Renal cortical epithelial cell (primary cell): Measurements from ENCODE around the gene RTN4RL1. TPM values are rescaled to one million over a fixed set of nuclear protein-coding genes. Genes with fewer than 3 reads are reported as not detected.
"Not testable (repeated sequence)": the region's sequence is repeated elsewhere in the genome, so short reads cannot be mapped to it uniquely, and the experiment has no call there.

Experiments
- DNase-seq: peaks from one replicate; pipeline ENCODE4 v3.0.0-alpha.2; 2011; ENCODE audit warnings: low read depth
- total RNA-seq: library from RNA; depleted of rRNA; stranded (reverse); fragments of >200 nt; gene quantifications from 2 replicates; pipeline ENCODE4 v1.2.3, GENCODE V29; 2014

The RTN4RL1 gene
- total RNA-seq, 1 donor from 2014 or later = 4.3 TPM

- DNase-seq = peak; percentile 37
These were observed 632 bp upstream of the RTN4RL1 start for GRCh38 chr17:2025622-2026309.

DNA sequence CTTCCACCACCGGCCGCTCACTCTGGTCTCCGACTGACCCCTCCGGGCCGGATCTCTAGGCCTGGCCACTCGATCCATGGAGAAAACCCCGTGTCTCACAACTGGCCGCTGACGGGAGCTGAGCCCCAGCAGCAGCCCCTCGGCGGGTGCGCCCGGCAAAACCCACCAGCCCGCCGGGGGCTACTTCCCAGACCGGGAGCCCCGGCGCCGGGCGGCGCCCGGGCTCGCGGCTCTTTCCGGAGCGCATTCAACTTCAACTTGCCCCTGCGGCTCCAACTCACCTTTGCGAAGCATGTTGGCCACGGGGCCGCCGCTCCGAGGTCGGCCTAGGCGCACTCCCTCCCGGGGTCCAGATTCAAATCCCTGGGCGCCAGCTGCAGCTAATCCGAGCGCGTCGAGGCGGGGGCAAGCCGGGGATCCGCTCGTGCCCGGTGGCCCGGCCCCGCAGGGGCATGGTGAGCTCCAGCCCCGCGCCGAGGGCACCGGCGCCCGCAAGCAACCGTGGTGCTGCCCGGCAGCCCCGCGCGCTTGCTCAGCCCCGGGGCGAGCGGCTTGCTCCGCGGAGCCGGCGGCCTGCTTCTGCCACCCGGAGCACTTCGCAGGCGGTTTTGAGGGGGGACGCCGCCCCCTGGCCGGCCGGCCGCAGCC is 438 bp downstream of the RTN4RL1 start:
- DNase-seq = no peak

GRCh38 chr17:2023692-2024571 is 1.2 kb downstream of the RTN4RL1 start:
- DNase-seq = no peak

GRCh38 chr17:2023256-2023655 is 1.9 kb downstream of the RTN4RL1 start:
- no peak for DNase-seq

DNA sequence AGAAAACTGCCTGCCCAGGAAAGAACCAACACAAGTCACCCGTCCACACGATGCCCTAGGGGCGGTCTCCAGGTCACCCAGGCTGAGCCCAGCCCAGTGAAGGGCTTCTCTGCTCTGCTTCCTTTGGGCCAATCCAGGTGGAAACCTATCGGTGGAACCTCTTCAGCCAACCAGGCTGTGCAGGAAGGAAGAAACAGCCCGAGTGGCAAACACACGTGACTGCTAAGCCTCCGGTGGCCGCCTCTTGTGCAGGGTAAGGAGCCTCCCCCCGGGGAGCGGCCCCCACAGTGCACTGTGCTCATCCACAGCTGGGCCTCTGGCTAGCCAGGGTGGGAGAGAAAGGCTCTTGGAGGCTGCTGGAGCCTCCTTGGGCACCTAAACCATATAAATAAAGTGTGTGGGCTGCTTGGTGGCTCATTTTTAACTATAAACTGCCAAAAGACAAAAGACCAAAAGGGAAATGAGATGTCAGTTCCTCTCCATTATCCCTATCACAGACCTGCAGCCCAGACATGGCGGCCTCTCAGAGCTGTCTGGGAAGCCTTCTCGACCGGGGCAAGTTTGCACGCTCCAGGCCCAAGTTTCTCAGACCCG is 2.4 kb downstream of the RTN4RL1 start:
- no peak for DNase-seq

DNA sequence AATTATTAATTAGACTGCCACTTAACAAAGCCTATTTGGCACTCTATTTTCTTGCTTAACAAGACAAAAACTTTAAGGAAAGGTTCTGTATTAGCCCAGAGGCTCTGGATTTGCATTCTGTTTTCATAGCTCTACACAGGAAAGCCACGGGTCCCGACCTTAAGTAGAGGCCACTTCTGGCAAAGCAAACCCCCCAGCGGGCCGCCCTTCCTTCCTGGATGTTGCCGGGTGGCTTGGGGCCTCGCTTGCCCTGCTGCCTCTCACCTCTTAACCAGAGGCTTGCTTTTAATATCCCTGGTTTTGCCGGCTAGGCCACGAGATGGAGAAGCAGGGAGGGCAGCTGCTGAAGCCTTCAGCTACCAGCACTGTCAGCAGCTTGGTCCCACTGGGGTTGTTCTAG is 4.4 kb downstream of the RTN4RL1 start:
- DNase-seq = no peak

DNA sequence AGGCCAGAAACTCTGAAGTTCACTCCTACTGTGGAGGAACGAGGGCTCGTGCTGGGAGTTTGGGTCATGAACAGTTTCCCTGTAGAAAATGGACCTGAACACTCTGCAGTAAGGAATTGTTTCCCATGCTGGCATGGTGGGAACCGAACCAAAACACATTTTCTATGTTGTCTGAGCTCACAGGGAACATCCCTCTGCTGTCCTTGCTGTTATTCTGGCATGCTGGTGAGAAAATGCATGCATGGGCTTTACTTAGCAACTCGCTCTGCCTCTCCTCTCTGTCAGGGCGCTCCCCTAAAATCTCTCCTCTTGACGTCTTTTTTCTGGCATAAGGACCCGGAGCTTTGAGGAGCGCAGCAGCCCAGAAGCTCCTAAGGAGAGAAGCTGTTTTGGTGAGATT is 5.4 kb downstream of the RTN4RL1 start:
- DNase-seq = no peak

DNA sequence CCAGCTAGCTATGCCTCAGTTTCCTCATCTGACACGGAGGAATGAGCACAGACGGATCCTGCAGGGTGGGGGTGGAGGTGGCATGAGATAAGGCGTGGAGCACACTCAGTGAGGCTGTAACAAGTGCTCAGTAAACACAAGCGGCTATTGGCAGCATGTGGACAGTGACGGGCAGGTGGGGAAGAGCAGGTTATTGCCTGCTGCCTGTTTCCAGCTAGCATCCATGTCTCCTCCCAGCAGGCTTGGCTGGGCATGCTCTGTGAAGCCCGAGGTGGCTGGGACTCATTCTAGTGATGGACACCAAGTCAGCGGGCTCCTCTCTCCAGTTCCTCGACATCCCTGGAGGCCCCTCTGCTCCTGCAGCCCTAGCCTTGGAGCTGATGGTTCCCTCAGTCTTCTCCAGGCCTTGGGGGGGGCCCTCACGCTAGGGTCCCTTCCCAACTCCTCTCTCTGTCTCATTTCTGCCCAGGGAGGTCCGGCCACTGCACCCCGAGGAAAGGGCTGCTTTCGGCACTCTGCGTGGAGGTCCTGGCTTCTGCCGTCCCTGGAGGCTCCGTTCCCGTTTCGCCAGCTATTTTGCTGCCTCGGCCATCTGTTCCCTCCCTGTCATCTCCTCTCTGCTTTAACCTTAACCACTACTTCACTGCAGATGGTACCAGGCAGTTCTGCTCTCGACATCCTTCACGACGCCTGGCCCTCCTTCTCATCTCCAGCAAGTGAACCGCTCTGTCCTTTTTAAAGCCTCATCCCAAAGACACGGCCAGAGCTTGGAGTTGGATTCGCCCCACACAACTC is 6.2 kb downstream of the RTN4RL1 start:
- no peak for DNase-seq

DNA sequence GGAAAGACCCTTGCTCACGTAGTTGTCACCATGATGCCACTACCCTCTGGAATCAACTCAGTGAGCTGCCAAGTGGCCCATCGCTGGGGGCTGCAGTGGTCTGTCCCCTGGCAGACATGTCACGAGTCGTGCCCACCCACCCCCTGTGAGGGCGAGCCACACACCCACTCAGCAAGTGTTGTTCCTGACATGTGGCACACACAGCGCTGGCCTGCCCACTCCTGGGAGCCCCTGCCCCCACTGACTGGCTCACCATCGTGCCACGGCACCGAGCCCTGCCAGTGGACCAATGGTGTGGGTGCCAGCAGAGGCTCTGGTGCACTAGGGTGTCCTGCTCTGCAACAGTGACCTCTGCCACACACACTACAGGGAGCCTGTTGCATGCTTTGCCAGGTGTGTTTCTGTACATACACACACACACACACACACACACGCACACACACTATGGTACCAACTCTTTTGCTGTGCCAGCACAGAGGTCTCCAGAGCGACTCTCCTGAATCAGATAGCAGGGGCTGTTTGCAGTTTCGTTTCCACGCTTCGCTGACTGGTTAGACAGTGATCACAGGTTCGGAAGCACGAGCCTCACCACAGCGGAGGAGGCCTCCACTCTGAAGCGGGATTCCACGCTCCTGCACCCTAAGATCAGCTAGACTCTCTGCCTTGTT is 7.7 kb downstream of the RTN4RL1 start:
- DNase-seq = peak; percentile 16

GRCh38 chr17:2016494-2016893 is 8.6 kb downstream of the RTN4RL1 start:
- no peak for DNase-seq

- DNase-seq = no peak
These were observed 9.8 kb downstream of the RTN4RL1 start for GRCh38 chr17:2015314-2015713.

DNA sequence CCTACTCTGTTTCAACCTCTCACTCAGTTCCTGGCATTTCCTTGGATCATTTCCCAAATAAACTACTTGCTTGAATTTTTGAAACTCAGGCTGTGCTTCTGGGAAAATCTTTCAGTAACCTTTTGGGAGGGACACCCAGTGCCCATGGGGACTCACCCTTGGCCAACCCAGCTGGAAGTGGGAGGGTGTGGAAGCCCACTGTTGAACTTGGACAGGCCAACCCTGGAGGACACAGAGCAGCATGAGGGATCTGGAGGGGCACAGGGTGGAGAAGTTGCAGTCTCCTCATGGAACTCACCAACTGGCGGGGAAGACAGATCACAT is 11.2 kb downstream of the RTN4RL1 start:
- DNase-seq = no peak

GRCh38 chr17:2013220-2013993 is 11.7 kb downstream of the RTN4RL1 start:
- DNase-seq = not testable (repeated sequence)

DNA sequence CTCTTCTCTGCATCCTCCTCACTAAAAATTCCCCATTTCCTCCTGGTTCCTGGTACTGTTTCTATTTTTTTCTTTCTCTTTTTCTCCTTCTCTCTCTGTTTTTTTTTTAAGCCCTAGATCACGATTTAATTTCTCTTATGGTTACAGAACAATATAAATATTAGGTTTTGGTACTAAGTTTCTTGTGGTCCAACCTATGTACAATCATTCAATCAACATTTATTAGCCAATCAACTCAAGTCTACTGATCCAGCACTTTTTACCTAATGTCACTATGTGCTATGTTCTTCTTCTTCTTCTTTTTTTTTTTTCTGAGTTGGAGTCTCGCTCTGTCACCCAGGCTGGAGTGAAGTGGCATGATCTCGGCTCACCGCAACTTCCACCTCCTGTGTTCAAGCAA is 12.6 kb downstream of the RTN4RL1 start:
- no peak for DNase-seq

DNA sequence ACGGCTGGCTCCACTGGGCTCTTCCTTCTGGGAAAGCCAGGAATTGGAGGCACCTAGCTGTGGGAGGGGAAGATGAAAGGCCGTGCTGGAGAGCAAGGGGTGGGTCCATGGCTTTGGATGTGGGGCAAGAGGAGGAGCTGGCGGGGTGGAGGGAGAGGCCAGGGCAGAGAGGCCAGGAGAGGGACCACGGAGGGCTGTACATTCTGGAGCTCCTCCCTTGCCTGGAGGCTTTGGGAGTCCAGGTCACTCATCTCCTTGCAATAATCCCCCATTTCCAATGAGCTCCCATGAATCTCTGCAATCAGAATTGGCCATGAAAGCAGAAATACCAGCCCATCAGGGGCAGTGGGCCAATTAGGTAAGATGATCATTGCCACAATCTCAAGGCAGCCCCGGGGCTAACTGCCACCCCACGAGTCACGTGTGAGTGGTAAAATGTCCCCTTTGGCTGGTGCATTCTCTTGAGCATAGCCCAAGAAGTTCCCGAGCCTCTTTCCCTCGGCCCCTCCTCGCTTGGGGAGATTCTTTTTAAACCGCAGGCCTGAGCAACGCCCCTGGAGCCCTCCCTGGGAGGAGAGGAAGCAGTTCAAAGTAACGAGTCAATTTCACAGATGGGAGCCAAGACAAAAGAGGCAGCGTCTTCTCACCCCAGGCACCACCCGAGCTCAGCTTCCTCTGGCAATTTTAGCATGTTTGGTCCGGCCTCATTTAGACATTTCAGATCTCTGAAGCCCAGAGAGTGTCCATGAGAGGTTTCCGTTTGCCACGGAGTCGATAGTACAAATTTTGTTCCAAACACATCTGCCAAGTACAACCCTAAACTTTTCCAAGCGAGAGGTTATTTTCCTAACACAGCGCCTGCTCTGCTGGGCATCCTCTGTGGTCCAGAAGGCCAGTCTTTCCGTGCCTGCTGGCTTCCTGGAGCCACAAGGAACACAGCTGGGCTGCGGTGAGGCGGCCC is 13.4 kb downstream of the RTN4RL1 start:
- DNase-seq = no peak

- no peak for DNase-seq
These were observed 15.4 kb downstream of the RTN4RL1 start for GRCh38 chr17:2009737-2010136.

- no peak for DNase-seq
These were observed 16.6 kb downstream of the RTN4RL1 start for GRCh38 chr17:2008332-2009126.

GRCh38 chr17:2004435-2004952 is 20.6 kb downstream of the RTN4RL1 start:
- no peak for DNase-seq
